NCI-H524 treated with DMSO at 0.1 percent for 48 hours (cell line): Measurements from ENCODE around the gene LUC7L.
"Not testable (repeated sequence)": the region's sequence is repeated elsewhere in the genome, so short reads cannot be mapped to it uniquely, and the experiment has no call there.

Experiments used
- DNase-seq: peaks from one replicate; lab custom pipeline; 2025; lab: John Stamatoyannopoulos, UW

LUC7L gene

DNA sequence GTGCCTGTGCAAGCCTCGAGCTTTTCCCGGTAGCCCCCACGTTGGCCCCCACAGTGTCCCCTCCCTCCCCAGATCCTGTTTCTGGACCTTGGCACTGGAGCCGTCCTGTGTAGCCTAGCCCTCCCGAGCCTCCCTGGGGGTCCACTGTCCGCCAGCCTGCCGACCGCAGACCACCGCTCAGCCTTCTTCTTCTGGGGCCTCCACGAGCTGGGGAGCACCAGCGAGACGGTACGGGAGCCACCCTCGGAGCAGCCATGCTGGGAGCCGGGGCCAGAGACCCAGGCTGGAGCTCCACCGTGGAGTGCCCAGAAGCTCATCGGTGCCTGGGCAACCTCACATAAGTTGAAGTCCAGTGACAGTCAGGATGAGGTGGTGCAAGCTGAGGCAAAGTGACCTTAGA, 34.7 kb upstream of the LUC7L start:
- no peak for DNase-seq

DNA sequence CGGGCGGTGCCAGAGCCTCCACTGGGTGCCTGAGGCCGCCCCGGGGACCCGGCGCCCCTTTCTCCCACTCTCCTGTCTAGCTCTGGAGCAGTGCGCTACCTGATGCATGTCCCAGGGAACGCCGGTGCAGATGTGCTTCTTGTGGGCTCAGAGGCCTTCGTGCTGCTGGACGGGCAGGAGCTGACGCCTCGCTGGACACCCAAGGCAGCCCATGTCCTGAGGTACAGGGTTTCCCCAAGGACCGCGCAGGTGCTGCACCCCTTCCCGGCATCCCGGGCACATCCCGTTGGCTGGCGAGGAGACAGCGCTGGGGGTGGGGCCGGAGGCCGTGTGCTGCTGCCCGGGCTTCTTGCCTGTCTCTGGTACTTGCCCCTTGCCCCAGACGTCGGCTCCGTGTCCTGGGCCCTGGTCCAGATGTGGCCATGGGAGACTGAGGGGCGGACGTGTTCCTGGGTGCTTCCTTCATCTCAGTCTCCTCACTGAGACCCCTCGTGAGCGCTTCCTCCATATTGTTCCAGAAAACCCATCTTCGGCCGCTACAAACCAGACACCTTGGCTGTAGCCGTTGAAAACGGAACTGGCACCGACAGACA, 34.0 kb upstream of the LUC7L start:
- DNase-seq = no peak

DNA sequence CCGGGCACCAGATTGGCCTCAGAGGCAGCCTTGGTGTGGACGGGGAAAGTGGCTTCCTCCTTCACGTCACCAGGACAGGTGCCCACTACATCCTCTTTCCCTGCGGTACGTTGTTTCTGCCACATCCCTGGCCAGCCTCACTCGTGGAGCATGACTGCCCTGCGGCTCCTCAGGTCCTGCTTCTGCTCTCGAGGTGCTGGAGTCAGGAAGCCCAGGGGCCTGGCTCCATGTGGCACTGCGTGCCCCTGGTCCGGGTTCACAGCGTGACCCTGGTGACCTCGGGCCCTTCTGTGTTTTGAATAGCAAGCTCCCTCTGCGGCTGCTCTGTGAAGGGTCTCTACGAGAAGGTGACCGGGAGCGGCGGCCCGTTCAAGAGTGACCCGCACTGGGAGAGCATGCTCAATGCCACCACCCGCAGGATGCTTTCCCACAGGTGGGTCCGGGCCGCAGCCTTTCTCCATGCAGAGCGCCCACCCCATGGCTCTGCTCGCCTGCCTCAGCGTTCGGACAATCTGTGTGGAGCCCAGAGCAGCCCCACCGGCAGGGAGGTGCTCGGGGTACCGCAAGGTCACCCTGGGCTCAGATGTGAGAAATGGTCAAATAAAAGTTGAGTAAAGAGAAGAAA, 33.0 kb upstream of the LUC7L start:
- no peak for DNase-seq

DNA sequence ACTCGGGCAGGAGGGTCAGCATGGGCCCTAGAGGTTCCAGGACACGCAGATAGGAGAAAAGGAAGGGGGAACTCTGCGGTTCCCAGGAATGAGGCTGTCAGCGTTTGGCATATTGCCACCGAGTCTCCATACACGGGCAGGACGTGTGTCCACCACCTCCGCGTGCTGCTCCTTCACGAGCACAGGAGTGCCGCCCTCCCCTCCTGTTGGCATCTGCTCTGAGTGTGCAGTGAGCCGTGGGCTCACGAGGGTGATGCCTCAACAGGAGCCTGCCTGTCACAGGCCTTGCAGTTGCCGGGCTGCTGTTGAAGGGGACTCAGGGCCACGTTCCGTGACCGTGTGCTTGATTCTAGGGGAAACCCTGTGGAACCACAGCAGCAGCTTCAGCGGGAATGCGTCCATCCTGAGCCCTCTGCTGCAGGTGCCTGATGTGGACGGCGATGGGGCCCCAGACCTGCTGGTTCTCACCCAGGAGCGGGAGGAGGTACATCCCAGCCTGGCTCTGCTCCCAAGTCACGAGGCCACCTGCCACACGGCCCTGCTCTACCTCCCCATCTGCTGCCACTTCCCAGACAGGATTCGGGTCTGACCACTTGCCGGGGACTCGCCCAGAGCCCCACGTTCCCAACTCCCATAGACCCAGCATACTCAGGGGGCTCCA, 31.9 kb upstream of the LUC7L start:
- peak; percentile 65 for DNase-seq

DNA sequence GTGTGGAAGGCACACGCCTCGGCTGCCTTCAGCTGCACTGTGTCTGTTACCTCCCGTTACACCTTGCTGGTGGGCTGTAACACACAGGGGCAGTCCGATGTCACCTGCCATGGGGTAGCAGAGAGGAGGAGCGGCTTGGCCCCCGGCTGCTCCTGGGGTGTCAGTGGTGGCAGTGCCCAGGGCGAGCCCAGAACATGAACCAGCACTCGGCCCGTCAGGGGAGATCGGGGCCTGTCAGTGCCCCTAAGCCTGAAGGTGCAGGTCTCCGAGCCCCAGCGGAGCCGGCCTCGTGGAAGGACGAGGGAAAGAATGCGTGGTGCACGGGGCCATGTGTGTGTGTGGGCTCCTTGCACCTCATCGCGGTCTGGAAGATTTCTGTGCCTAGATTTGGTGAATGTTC, 31.1 kb upstream of the LUC7L start:
- no peak for DNase-seq

DNA sequence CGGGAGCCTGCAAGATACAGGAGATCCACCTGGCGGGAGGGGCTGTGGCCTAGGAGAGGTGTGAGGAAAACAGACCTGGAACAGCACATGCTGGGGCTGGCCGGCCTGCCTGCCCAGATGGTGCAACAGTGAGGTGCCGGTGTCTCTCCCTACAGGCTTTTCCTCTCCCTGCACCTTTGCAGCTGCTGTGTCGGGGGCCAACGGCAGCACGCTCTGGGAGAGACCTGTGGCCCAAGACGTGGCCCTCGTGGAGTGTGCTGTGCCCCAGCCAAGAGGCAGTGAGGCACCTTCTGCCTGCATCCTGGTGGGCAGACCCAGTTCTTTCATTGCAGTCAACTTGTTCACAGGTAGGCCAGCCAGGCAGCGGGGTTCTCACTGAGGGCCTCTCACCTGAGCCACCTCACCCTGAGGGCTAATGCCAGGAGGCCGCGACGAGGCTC, 30.6 kb upstream of the LUC7L start:
- no peak for DNase-seq

DNA sequence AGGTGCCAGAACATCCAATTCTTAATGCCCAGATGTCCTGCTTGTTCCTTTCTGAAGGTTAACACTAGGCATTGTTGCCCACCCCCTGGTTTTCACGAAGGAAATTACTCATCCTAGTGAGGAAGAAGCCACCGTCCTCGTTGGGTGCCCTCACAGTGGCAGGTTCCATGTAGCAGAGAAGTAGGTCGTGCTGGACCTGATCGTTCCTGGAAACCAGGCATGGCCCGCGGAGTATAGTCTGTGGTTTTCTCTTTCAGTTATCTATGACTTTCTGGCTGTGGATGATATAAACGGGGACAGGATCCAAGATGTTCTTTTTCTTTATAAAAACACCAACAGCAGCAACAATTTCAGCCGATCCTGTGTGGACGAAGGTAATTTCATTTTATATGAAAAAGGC, 30.0 kb upstream of the LUC7L start:
- no peak for DNase-seq

DNA sequence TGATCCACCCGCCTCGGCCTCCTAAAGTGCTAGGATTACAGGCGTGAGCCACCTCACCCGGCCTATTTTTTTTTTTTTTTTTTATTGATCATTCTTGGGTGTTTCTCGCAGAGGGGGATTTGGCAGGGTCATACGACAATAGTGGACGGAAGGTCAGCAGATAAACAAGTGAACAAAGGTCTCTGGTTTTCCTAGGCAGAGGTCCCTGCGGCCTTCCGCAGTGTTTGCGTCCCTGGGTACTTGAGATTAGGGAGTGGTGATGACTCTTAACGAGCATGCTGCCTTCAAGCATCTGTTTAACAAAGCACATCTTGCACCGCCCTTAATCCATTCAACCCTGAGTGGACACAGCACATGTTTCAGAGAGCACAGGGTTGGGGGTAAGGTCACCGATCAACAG, 28.8 kb upstream of the LUC7L start:
- DNase-seq = not testable (repeated sequence)

DNA sequence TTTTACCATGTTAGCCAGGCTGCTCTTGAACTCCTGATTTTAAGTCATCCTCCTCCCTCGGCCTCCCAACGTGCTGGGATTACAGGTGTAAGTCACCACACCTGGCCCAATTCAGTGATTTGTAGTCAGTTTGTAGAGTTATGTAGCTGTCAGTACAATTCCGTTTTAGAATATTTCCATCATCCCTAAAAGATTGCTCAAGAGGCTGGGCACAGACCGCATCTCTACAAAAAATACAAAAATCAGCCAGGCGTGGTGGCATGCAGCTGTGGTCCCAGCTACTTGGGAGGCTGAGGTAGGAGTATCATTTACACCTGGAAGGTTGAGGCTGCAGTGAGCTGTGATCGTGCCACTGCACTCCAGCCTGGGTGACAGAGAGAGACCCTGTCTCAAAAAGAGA, 25.9 kb upstream of the LUC7L start:
- no peak for DNase-seq

DNA sequence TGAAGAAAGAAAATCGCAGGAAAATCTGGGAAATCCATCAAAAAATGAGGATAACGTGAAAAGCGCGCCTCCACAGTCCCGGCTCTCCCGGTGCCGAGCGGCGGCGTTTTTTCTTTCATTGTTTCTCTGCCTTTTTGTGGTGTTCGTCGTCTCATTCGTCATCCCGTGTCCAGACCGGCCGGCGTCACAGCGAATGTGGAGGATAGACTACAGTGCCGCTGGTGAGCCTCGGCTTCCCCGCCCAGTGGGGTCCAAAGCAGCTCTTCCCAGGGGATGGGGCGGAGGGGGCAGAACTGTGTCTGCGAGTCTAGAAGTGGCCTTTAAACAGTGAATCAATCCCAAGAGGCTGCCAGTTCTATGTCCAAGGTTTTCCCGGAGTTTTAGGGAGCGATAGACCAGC, 25.2 kb upstream of the LUC7L start:
- no peak for DNase-seq

DNA sequence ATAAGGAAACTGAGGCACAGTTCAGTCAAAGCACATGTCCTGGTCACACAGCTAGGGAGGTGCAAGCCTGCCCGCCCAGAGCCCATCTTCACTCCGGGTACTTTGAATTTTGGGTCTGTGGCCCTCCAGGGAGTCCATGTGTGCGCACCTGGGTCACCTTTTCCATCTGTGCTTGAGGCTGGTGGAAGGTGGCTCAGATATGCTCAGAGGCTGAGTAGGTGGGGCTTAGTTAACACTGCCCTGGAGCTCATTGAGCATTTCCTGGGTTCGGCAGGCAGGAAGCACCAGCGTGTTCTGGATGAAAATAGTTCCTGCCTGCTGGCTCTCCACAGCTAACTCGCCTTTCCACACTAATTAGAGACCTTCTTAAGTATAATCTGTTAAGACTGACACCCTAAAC, 24.6 kb upstream of the LUC7L start:
- no peak for DNase-seq

DNA sequence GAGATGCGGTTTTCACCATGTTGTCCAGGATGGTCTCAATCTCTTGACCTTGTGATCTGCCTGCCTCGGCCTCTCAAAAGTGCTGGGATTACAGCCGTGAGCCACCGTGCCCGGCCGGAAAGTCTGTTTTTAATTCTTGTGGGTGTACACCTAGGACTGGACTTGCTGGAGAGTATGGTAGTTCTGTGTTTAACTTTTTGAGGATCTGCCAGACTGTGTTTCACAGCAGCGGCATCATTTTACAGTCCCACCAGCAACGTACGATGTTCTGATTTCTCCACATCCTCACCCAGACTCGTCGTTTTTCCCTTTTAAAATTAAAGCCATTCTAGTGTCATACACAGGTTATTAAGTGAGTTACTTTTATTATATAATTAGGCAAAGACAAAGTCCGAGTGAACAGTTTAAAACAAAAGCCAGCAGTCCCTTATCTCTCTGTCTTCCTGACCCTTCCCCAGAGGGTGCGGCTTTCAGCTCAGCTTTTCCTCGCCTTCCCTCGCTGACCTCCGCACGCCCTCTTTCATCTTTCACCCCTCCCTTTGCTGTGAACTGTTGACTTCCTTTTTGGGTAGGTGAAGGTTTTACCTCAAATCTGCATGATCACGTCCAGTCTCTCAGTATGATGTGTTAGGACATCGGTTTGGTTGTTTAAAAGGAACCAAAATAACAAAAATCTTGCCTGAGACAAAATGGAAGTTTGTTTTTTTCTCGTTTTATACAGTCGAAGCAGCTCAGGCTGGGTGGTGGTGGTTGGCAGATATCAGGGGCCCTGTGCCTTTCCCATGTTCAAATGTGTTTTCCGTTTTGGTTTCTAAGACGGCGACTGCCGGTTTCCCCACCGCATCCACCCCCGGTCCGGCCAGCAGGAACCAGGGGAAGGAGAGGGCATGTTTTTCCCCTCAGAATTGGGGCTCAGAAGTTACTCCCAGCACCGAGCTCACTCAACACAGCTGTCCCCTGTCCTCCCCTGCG, 23.4 kb upstream of the LUC7L start:
- DNase-seq = no peak

DNA sequence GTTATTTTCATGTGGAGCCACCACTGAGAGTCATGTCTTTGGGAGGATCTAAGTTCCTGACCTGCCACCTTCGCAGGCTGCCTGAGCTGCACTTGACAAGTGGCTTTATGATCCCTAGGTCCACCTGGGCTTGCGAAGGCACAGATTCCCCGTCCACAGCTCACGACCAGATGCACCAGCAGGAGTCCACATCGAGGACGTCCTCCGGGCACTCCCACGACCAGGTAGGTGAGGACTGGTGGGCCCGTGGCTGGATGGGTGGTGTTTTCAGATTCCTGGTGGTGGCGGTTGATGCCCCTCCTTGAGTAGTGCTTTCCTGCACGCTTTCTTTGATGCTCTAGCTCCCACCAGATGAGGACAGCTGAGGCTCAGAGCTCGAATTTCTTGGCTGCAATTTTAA, 20.2 kb upstream of the LUC7L start:
- no peak for DNase-seq

DNA sequence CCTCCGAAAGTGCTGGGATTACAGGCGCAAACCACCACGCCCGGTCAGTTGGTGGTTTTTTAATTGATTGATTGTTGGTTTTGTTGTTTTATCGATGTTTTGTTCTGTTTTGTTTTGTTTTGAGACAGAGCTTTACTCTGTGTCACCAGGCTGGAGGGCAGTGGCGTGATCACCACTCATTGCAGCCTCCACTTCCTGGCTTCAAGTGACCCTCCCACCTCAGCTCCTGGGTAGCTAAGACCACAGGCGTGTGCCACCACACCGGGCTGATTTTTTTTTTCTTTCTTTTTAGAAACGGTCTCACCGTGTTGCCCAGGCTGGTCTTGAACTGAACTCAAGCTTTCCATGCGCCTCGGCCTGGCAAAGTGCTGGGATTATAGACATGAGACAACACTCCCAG, 17.8 kb upstream of the LUC7L start:
- DNase-seq = no peak

DNA sequence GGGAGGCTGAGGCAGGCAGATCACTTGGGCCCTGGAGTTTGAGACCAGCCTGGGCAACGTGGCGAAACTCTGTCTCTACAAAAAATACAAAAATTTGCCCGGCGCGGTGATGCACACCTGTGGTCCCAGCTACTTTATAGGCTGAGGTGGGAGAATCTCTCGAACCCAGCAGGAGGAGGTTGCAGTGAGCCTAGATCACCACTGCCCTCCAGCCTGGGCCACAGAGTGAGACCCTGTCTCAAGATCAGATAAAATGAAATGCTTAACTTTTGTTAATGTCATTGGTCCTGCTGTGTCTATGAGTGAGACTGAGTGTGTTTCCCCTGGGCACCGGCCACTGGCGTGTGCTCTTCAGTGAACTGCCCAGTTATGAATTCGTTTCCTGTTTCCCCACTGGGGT, 15.9 kb upstream of the LUC7L start:
- no peak for DNase-seq

DNA sequence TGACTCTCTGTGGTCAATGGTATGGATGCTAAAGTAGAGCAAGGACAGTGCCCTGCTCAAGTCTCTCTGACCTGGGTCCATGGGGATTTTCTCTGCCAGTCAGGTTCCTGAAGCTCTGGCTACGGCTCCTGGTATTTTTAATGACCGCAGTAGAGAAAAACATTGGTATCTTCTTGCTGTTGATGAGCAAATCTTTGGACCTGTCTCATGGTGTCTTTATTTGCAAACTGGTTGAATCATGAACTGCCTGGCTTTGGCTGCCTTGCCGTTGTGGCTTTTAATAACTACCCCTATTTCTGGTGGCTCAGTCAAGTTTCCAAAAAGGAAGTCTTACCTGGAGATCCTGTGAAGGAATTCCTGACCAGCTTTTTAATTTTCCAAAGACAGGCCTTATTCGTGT, 14.1 kb upstream of the LUC7L start:
- DNase-seq = no peak

DNA sequence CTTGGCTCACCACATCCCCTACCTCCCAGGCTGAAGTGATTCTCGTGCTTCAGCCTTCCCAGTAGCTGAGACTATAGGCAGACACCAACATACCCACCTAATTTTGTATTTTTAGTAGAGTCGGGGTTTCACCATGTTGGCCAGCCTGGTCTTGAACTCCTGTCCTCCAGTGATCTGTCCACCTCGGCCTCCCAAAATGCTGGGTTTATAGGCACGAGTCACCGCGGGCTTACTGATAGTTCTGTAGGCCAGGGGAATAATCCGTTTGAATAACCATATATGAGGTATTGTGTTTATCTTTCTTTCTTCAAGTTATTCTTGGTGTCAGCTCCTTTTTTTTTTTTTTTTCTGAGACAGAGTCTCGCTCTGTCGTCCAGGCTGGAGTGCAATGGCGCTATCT, 13.0 kb upstream of the LUC7L start:
- no peak for DNase-seq

DNA sequence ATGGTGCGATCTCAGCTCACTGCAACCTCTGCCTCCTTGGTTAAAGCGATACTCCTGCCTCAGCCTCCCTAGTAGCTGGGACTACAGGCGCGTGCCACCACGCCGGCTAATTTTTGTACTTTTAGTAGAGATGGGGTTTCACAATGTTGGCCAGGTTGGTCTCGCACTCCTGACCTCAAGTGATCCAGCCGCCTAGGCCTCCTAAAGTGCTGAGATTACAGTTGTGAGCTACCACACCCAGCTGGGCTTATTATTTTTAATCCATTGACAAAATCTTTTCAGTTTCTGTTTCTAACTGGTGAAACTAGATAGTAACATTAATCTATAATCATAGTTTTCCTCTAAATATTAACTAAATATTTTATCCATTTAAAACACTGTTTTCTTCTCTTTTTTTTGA, 11.3 kb upstream of the LUC7L start:
- DNase-seq = no peak

DNA sequence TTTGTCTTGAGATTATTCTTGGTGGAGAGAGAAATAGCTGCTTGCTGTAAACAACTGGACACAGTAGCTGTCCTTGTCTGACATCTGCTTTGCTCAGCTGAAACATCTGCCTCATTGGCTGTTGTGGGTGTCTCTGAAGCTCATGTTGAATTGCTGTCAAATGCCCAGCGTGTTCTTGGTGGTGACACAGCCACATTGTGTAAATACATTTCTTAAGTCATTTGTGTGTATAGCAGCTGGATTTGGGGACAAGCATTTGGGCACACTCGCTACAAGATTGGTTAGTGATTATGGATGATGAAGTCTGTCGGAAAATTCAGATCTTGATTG, 10.7 kb upstream of the LUC7L start:
- DNase-seq = no peak

DNA sequence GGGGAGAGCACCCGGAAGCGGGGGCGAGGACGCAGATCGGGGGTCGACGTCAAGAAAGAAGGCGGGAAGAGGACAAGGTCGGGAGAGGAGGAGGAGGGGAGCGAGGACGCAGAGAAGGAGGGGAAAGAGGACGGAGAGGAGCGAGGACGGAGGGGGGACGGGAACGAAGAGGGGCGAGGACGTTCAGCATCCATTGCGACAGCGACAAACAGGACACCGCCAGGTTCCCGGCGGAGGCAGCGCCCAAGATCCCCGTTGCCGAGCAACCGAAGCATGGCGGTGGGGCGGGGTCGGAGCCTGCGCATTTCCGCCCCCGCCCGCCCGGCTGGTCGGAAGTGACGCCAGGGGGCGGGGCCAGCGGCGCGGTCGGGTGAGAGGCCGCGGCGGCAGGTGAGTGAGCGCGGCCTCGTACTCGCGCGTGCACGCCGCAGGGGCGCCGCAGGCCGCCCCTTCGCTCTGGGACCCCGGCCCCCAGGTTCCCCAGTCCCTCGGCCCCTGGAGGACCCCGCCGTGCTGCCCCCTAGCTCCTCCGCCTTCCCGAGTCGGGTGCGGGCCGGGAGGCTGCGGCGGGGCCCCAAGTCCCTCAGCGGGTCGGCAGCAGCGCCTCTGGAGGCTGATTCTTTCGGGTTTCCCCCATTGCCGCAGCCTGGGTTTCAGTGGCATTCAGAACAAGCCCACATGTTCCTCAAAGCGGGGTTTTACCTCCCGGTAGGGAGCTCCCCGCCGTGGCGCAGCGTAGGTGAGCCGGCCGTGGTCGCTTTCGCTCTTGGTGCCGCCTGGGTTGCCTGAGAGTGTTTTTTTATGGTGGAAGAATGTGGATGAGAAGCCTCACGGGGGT, 5.4 kb upstream of the LUC7L start, which contains the start of gene FAM234A:
FAM234A (plus strand) TSS at position 354 of the 838 bp plus-strand sequence. CDS start 19,593 bp downstream, outside the sequence.
- DNase-seq = peak; percentile 69

DNA sequence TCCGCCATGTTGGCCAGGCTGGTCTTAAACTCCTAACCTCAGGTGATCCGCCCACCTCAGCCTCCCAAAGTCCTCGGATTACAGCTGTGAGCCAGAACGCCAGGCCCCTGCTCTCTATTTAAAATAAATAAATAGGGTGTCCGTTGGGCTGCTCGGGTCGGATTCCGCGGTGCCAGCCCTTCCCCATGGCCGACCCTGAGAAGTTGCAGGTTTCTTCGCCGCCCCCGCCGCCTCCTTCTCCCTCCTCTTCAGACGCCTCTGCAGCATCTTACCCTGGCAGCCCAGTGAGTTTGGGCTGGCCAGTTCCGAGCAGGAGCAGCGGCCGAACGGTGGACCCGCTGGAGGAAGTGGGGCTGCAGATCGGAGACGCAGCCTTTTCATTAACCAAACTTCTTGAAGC, 1.7 kb upstream of the LUC7L start:
- DNase-seq = no peak

DNA sequence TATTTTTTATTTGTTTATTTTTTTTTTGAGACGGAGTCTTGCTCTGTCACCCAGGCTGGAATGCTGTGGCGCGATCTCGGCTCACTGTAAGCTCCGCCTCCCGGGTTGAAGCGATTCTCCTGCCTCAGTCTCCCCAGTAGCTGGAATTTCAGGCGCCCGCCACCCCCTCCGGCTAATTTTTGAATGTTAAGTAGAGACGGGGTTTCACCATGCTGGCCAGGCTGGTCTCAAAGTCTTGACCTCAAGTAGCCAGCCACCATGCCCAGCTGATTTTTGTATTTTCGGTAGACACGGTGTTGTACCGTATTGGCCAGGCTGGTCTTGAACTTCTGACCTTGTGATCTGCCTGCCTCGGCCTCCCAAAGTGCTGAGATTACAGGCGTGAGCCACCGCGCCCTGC, 1.1 kb upstream of the LUC7L start:
- DNase-seq = not testable (repeated sequence)
